AG09319 (cell line): ENCODE measurements around the gene FKBP7.
"Not testable (repeated sequence)": the region's sequence is repeated elsewhere in the genome, so short reads cannot be mapped to it uniquely, and the experiment has no call there.

Experiments
- DNase-seq: peaks from one replicate; pipeline ENCODE4 v3.0.0-alpha.2; 2010; ENCODE audit warnings: low read depth; ENCODE audit errors: extremely low read depth
- TF ChIP-seq, protein P1 (sequence below): IDR thresholded peaks from 2 replicates; pipeline ENCODE4 v1.5.1; 2011; ENCODE audit warnings: low read depth, mild to moderate bottlenecking, inconsistent platforms, low read length, moderate library complexity

The FKBP7 gene

GRCh38 chr2:178479275-178479616 is 846 bp upstream of the FKBP7 start:
- DNase-seq = no peak
- TF ChIP-seq, protein P1, sequence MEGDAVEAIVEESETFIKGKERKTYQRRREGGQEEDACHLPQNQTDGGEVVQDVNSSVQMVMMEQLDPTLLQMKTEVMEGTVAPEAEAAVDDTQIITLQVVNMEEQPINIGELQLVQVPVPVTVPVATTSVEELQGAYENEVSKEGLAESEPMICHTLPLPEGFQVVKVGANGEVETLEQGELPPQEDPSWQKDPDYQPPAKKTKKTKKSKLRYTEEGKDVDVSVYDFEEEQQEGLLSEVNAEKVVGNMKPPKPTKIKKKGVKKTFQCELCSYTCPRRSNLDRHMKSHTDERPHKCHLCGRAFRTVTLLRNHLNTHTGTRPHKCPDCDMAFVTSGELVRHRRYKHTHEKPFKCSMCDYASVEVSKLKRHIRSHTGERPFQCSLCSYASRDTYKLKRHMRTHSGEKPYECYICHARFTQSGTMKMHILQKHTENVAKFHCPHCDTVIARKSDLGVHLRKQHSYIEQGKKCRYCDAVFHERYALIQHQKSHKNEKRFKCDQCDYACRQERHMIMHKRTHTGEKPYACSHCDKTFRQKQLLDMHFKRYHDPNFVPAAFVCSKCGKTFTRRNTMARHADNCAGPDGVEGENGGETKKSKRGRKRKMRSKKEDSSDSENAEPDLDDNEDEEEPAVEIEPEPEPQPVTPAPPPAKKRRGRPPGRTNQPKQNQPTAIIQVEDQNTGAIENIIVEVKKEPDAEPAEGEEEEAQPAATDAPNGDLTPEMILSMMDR = no peak

- TF ChIP-seq, protein P1 = no peak
- DNase-seq = no peak
Observed at GRCh38 chr2:178478130-178478438, 316 bp downstream of the FKBP7 start.

- TF ChIP-seq, protein P1 = no peak
- DNase-seq = no peak
Observed at GRCh38 chr2:178477443-178478129, 814 bp downstream of the FKBP7 start.

- no peak for DNase-seq
- TF ChIP-seq, protein P1 = no peak
Observed at GRCh38 chr2:178476477-178476876, 1.9 kb downstream of the FKBP7 start.

GRCh38 chr2:178474560-178474959 is 3.8 kb downstream of the FKBP7 start:
- TF ChIP-seq, protein P1 = no peak

GRCh38 chr2:178473931-178474330 is 4.5 kb downstream of the FKBP7 start:
- DNase-seq = no peak
- TF ChIP-seq, protein P1 = no peak

More at GRCh38 chr2:178474560-178474959, 3.8 kb downstream of the FKBP7 start:
- no peak for DNase-seq

DNA sequence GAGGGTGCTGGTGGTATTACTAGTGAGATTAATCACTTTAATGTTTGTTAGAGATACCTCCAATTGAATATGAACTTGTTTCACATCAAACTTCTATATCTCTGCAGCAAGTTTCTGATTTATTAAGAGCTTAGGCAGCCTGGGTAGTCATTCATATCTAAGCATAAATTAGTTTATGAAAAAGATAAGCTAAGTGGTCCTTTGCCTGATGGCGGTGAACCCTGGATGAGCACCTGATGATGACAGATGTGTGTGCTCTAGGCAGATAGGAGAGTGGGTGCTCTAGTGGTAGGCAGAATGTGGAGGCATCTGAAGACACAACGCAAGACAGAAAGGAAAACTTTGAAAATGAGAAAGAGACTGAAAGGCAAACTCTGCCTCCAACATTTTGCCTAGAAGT is 5.0 kb downstream of the FKBP7 start:
- DNase-seq = no peak
- TF ChIP-seq, protein P1 = no peak

DNA sequence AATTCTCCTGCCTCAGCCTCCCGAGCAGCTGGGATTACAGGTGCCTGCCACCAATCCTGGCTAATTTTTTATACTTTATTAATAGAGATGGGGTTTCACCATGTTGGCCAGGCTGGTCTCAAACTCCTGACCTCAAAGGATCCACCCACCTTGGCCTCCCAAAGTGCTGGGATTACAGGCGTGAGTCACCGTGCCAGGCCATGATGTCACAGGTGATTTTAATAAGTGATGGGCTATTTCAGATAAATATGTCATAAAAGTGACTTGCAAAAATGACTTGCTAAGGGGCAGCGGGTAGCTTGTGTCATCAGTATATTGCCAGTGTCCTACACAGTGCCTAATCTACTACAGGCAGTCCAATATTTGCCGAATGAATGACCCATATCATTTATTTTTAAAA is 7.1 kb downstream of the FKBP7 start:
- not testable (repeated sequence) for DNase-seq
